B cell (primary cell): ENCODE measurements around the gene ZNRF2.

Source experiments
- CTCF ChIP-seq: fragments of 200-600 bp; IDR thresholded peaks from one replicate; pipeline ENCODE4 v1.8.0; 2022; ENCODE audit warnings: antibody characterized with exemption, mild to moderate bottlenecking
- EZH2 ChIP-seq: IDR thresholded peaks from 2 replicates; pipeline ENCODE4 v1.6.1; 2012; ENCODE audit warnings: borderline replicate concordance, low read depth, mild to moderate bottlenecking, moderate library complexity, low read length; ENCODE audit not compliant: insufficient read depth, poor library complexity, severe bottlenecking

GRCh38 chr7:30351286-30351685 lies 66.9 kb downstream of the ZNRF2 start:
- no peak for TF ChIP-seq CTCF
- no peak for TF ChIP-seq EZH2
